ENCODE data around the gene DPH1.

DPH1 gene

DNA sequence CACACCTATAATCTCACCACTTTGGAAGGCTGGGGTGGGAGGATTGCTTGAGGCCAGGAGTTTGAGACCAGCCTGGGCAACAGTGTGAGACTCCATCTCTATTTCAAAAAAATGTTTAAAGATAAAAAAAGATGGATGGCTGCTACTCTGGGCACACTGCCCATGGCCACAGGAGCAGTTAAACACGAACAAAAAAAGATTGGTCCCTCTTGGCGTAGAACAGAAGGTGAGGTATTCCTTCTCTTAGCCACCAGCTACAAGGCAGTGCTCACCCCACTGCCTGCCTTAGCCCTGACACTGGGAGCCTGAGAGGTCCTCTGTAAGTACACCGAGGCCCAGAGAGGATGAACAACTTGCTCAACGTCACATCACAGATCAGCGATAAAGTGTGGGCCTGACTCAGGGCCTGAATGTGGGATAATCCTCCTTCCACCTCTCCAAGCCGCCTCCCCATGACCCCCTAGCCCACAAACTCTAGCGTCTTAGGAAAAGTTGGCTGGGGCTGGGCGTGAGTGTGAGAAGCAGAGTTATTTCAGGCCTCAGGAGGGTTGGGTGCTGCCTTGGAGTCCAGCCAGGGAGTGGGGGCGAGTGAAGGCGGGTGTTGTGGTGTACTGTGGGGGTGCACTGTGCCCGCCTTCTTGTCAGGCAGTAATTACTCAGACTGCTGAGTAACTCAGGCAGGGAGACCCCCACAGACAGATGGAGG is 2.3 kb upstream of the DPH1 start:
- no peak for DNase-seq

DNA sequence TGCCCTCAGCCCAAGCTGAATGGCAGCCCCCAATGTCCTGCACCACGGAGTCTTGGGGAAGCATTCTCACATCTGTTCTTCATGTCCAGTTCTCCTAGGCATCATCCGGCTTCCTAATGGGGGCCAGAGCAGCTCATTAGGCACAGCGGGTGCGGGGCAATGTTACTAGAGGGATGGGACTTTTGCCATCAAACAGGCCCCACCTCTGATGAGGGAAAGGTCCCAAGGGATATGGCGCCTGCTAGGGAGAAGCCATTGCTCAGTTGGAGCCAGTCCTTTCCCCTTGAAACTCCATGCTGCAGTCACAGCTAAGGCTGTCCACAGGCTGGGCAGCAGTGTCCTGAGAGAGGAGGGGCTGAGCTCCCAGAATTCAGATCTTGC is 1.7 kb upstream of the DPH1 start:
- no peak for DNase-seq

DNA sequence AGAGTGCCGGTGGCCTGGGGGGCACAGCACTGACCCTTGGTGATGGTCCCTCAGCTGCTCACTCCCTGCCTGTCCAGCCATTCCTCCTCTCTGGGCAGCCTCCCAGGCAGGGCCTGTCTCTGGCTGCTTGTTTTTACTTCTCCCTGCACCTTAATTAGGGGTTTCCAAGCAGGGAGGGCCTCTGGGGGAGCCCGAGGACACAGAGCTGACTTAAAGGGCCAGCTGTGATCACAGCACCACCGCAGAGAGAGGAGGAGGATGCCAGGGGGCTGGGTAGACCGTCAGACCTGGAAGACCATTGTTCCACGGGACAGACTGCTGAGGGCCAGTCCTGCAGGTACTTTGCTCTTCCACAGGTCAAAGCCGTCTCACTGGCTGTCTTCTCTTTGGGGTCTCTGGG is 1.2 kb upstream of the DPH1 start:
- DNase-seq = no peak

DNA sequence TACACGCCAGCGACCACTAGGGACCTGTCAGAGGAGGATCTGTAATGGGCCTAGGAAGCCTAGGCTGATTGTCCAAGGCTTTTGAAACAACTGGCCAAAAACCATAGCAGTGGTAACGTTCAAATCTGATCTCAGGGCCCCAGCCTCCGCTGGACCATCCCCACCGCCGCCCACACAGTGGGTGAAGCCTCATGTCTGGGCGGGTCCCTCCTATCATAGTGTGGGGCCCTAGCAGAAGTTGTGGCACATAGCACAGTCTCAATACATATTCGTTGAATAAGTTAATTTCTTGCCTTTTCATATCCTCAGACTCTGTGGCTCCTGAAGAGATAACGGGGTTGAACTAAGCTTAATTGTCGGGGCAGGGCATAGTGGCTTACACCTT is 818 bp downstream of the DPH1 start:
- no peak for DNase-seq

DNA sequence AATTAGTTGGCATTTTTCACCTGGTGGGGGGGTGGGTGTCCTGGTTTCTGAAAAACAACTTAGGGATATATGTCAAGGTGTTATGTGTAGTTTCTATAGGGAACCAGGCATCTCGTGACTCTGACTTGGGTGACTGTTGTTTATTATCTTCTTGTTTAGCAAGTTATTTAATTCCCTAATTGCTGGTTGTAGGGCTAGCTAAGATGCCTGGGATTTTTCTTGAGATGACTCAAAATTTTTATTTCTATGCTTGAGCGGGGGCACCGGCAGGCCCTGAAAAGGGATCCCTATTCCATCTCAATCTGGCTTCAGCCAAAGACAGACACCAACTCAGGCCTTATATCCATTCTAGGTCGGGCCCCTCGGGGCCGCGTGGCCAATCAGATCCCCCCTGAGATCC is 3.2 kb downstream of the DPH1 start:
- DNase-seq = no peak

DNA sequence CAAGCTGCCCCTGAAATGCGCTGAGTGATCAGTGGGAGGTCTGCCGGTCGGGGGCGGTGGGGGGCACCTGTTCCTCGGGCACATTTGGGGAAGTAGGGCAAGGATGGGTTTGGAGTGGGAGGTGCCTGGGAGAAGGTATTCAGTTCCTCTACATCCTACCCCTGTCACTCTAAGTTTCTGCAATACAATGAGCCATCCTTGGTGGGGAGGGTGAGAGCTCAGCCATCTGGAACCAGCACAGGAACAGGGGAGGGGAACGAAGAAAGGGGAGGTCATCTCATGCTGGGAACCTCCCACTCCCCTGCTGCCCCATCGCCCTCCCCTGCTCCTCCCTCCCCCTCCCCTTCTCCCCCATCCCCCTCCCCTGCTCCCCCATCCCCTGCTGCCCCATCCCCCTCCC is 4.2 kb downstream of the DPH1 start:
- DNase-seq = no peak

DNA sequence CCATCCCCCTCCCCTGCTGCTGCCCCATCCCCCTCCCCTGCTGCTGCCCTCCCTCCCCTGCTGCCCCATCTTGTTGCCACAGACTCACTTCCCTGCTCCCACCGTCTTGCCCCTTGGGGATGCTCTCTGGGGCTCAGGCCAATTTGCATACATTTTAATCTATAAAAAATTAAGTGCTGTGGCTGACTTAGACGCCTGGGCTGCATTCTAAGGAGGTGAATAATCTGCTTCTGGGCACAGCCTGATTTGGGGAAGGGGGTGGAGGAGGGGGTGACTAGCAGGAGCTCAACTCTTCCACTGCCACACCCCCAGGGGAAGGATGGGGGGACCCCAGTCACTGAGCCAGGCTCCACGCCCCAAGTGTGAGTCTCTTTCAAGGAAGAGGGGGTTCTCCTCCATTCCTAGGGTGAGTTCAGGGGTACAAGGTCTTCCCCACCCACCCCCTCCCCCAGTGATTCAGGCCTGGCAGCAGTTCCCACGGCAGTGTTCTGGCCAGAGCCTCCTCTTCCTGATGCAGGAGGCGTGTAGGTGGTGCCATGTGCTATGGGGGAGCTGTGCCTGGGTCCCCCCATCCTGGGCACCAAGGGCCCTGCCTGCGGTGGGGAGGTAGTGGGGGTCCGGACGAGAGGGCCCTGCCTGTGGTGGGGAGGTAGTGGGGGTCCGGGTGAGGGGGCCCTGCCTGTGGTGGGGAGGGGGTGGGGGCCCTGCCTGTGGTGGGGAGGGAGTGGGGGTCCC is 5.0 kb downstream of the DPH1 start:
- no peak for DNase-seq

DNA sequence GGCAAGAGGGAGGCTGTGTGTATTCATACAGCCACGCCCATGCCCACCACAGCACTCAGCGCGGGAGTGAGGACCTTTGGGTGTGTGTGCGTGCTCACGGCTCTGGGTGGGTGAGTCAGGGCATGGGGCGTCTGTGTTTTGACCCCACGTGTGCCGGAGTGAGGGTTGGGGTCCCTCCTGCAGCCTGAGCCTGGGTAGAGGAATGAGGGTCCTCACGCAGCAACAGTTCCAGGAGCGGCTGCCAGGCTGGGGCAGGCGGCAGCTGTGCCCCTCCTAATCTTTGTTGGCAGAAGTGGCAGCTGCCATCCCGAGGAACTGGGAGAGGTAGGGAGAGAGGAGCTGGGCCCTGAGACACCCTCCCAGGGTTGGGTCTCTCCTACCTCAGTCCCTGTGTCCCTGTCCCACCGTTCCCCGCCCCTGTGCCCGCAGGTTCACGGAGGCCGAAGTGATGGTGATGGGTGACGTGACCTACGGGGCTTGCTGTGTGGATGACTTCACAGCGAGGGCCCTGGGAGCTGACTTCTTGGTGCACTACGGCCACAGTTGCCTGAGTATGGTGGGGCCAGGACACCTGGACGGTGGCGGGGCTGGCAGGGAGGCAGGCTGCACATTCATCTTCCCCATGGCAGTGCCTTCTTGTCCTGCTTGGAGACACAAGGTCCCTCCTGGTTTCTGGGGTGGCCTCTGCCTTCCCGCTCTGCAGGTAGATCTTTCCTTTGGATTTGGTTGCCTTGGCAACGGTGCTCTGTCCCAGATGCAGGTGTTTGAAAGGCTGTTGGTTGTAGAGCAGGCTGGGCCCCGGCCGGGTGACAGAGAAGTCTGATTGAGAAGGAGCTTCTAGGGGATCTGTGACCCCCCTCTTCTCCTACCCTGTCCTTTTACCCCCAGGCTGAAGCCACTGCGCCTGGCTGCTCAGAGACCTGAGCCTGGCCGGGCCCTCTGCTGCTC is 5.9 kb downstream of the DPH1 start:
- DNase-seq = no peak

DNA sequence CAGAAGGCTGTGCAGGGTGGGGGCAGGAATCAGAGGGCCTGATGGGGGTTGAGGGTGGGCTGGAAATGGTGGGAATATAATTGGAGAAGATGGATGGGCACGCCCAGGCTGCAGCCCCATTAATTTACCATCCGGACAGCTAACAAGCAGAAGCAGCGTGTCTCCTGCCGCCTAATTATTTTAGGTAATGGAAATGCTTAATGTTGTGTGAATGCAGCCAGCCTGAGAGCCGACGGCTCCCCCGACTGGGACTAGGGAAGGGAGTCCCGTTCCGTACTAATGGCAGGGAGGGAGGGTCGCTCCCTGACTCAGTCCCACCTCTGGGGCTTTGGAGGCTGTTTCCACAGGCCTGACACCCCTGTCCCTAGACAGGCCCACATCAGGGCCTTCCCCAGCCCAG is 7.2 kb downstream of the DPH1 start:
- DNase-seq = no peak

DNA sequence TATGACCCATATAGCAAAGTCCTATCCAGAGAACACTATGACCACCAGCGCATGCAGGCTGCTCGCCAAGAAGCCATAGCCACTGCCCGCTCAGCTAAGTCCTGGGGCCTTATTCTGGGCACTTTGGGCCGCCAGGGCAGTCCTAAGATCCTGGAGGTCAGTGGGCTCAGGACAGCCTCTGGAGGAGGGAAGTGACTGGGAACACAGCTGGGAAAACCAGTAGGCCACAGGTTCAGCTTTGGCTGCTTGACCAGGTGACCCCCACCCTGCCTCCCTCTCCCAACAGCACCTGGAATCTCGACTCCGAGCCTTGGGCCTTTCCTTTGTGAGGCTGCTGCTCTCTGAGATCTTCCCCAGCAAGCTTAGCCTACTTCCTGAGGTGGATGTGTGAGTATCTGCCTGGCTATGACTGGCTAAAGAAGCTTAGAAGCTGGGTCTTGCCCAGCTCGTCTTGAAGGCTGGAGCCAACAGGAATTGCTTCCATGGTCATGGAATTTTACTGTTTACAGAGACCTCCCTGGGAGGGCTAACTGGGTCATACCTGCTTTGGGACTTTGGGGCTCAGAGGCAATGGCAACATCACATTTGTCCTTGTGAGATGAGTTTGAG is 10.4 kb downstream of the DPH1 start:
- no peak for DNase-seq

DNA sequence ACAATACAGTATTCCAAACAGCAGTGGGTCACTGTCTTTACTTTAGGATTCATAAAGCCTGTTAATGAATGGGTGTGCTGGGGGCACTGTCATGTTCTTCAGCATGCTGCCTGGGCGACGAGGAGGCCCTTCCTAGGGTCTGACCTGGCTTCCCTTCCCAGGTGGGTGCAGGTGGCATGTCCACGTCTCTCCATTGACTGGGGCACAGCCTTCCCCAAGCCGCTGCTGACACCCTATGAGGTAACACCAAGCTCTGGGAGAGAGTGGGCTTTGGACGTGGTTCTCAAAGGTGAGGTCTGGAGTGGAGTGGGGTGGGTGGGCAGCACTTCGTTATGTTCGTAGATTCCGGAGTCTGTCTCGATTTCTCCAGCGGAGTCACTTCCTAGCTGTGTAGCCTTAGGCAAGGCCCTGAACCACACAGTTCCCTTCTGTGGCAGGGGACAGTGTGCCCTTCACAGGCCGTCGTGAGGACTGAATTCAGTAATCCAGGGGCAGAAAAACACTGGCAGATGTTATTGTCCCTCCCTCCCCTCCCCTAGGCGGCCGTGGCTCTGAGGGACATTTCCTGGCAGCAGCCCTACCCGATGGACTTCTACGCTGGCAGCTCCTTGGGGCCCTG is 11.1 kb downstream of the DPH1 start:
- DNase-seq = no peak

DNA sequence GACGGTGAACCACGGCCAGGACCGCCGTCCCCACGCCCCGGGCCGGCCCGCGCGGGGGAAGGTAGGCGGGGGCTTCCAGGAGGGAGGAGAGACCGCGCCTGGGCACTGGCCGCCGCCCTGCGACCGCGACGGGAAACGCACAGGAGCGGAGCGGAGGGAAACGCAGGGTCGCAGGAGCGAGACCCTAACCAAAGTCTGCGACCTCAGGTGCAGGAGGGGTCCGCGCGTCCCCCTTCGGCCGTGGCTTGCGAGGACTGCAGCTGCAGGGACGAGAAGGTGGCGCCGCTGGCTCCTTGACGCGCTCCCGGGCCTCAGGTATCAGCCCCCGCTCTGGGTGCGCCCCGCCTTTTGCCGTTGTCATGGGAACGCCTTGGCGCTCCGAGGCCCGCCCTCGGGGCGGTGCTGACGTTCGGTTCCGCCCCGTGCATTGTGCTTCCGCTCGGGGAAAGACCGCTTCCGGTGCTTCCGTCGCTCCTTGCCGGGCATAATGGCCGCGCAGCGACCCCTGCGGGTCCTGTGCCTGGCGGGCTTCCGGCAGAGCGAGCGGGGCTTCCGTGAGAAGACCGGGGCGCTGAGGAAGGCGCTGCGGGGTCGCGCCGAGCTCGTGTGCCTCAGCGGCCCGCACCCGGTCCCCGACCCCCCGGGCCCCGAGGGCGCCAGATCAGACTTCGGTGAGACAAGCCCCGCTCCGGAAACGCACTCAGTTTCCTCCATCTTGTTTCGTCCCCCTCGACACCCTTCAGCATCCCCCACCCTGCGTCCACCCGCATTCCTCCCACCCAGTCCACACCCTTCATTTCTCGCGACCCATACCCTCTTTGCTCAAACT is 11.8 kb downstream of the DPH1 start, which contains the start of gene OVCA2:
TSS of gene OVCA2 (plus strand) at position 462 of the 829 bp plus-strand sequence. CDS start at position 488, 26 bp downstream.
- peak; percentile 99 for DNase-seq

DNA sequence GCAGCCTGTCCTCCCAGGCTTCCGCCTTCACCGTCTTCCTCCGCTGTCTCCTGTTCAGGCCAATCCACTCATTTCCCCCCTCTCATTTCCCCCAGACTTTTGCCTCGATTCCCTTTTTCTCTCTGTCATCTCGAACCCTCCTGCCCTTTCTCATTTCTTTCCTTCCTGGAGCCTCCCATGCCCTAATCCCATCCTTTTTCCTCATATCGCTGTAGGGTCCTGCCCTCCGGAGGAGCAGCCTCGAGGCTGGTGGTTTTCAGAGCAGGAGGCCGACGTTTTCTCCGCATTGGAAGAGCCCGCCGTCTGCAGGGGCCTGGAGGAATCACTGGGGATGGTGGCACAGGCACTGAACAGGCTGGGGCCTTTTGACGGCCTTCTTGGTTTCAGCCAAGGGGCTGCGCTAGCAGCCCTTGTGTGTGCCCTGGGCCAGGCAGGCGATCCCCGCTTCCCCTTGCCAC is 12.5 kb downstream of the DPH1 start:
- DNase-seq = peak; percentile 21

DNA sequence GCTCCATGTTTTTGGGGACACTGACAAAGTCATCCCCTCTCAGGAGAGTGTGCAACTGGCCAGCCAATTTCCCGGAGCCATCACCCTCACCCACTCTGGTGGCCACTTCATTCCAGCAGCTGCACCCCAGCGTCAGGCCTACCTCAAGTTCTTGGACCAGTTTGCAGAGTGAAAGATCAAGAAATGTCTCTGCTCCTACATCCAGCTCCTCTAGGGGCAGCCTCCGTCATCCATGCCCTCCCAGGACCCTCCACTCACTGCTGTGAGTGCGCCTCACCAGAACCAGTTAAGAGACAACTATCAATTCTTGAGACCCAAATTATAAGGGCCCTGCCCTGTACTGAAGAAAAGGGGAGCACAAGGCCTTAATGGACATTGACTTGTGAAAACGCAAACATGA is 13.0 kb downstream of the DPH1 start:
- DNase-seq = no peak

DNA sequence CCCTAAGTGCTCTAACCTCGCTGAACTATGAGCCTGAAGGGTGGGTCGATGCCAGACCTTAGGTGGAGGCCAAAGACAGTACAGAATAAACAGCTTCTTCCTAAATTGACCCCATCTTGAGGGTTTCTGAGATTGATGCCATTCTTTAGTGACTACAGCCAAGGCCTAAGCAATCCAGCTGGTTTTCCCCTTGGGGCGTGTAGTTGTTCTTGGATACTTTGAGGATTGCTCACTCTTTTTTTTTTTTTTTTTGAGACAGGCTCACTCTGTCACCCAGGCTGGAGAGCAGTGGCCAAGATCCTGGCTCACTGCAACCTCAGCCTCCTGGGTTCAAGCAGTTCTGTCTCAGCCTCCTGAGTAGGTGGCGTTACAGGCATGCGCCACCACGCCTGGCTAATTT is 13.8 kb downstream of the DPH1 start:
- DNase-seq = no peak

DNA sequence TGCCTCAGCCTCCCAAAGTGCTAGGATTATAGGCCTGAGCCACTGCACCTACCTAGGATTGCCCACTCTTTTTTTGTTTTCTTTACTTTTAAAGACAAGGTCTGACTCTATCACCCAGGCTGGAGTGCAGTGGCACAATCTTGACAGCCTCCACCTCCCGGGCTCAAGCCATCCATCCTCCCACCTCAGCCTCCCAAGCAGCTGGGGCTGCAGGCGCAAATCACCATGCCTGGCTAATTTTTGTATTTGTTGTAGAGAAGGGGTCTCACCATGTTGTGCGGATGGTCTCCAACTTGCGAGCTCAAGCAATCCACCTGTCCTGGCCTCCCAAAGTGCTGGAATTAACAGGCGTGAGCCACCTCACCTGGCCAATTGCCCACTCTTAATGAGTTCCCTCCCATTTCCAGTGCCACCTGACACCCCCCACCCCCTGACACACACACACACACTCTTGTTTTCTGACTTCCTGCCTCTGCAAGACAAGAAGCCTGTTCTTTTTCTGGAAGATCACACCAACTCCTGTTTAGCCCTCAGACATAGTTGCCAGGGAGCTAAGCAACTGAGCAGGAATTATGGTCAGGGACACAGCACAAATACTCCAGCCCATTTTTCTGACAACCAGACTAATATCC is 14.4 kb downstream of the DPH1 start:
- DNase-seq = no peak

DNA sequence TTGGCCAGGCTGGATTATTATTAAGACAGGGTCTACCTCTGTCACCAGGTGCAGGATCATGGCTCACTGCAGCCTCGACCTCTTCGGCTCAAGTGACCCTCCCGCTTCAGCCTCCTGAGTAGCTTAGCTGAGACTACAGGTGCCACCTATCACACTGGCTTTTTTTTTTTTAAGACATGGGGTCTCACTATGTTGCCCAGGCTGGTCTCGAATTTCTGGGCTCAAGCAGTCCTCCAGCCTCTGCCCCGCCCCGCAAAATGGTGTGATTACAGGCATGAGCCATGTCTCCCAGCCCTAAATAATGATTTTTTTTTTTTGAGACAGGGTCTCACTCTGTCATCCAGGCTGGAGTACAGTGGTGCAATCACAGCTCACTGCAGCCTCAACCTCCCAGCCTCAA is 17.6 kb downstream of the DPH1 start:
- no peak for DNase-seq

DNA sequence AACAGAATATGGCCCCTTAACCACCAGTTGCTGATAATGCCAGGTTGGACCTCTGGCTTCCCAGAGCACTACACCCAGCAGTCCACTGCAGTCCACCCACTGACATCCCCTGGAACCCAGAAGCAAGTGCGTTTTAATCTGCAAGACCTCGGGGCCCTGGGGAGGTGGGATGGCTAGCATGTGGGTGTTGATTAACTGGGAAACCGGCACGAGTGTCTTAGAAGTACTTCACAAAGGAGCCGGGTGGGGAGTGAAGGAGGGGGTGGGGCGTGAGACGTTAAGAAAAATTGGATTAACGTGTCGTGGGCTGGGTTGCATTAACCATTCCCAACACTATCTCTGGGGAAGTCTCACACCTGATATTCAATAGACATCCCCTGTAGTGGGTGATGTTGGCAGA is 18.9 kb downstream of the DPH1 start:
- DNase-seq = no peak

DNA sequence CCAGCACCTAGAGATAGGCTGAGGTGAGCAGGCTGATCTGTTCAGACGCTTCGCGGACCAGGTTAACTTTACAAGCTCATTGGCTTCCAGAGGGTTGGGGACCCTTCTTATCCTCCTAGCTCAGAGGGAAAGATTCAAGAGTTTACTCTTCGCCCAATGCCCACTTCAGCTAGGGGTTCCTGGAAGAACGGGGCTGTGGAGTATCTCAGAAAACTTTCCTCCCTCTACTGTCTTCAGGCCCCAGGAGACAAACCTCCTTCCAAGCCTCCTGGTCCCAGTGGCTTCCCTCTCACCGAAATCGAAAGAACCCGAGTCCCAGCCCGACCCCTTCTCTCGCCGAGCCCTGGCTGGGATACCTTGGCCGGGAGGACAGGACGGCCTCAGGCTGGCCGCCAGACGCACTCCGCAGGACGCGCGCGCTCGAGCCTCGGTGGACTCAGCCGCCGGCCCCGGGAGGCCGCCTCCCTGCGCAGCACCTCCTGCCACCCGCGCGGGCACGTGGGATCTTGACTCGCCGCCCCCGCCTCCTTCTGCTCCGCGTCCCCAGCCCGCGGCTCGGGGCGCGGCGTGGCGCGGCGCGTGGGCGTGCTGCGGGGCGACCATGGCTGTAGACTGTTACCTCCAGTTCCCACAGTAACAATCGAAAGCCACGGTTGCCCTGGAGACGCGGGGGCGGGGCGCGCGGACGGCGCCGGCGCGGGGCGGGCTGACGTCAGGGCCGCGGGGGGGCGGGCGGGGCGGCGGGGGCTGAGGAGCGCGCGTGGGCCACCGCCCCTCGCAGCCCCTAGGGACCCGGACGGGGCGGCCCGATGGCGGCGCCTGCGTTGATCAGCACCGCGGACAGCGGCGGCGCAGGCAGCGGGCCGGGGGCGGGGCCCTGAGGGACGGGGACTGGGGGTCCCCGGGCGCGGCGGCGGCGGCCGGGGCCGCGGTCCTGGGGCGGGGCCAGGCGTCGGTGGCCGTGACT is 19.7 kb downstream of the DPH1 start:
- peak; percentile 91 for DNase-seq

Data from CD4-positive, alpha-beta T cell treated with Interleukin-17A for 4 hours (primary cell).